GM19328 (cell line): ENCODE data around the gene NSUN3.

Experiments
- ATAC-seq: cut with Tn5 transposase; IDR thresholded peaks from one replicate; pipeline ENCODE4 v1.9.1; 2021; ENCODE audit warnings: mild to moderate bottlenecking, moderate library complexity; ENCODE audit not compliant: unreplicated experiment

Gene NSUN3

GRCh38 chr3:94117729-94118128 is 54.9 kb downstream of the NSUN3 start:
- ATAC-seq, result no peak

GRCh38 chr3:94118390-94118789 is 55.5 kb downstream of the NSUN3 start:
- ATAC-seq, result no peak

GRCh38 chr3:94121161-94121560 is 58.3 kb downstream of the NSUN3 start:
- ATAC-seq, result no peak

GRCh38 chr3:94127115-94127514 is 64.3 kb downstream of the NSUN3 start:
- no peak for ATAC-seq

- no peak for ATAC-seq
These were observed 67.8 kb downstream of the NSUN3 start for GRCh38 chr3:94130690-94131089.

GRCh38 chr3:94132777-94133176 is 69.9 kb downstream of the NSUN3 start:
- ATAC-seq, result no peak

- ATAC-seq, result no peak
These were observed 73.3 kb downstream of the NSUN3 start for GRCh38 chr3:94136133-94136532.

- no peak for ATAC-seq
These were observed 74.5 kb downstream of the NSUN3 start for GRCh38 chr3:94137377-94137776.

GRCh38 chr3:94146455-94146854 is 83.6 kb downstream of the NSUN3 start:
- ATAC-seq, result no peak

- no peak for ATAC-seq
These were observed 84.2 kb downstream of the NSUN3 start for GRCh38 chr3:94147012-94147411.

GRCh38 chr3:94150113-94150512 is 87.3 kb downstream of the NSUN3 start:
- no peak for ATAC-seq

GRCh38 chr3:94156626-94157025 is 93.8 kb downstream of the NSUN3 start:
- ATAC-seq, result no peak

GRCh38 chr3:94158512-94158911 is 95.7 kb downstream of the NSUN3 start:
- no peak for ATAC-seq

- ATAC-seq, result no peak
These were observed 96.4 kb downstream of the NSUN3 start for GRCh38 chr3:94159062-94159828.

GRCh38 chr3:94162700-94163099 is 99.8 kb downstream of the NSUN3 start:
- no peak for ATAC-seq

- ATAC-seq, result no peak
These were observed 104.5 kb downstream of the NSUN3 start for GRCh38 chr3:94167346-94167745.

- ATAC-seq, result no peak
These were observed 104.9 kb downstream of the NSUN3 start for GRCh38 chr3:94167796-94168195.

- ATAC-seq, result no peak
These were observed 109.1 kb downstream of the NSUN3 start for GRCh38 chr3:94171954-94172353.

GRCh38 chr3:94172695-94173310 is 109.9 kb downstream of the NSUN3 start:
- ATAC-seq, result no peak

GRCh38 chr3:94173673-94174434 is 111.0 kb downstream of the NSUN3 start:
- ATAC-seq, result no peak

- ATAC-seq, result no peak
These were observed 112.8 kb downstream of the NSUN3 start for GRCh38 chr3:94175677-94176076.
